H1 (cell line): ENCODE results near the gene MINDY1. TPM values are rescaled to one million over a fixed set of nuclear protein-coding genes. Genes with fewer than 3 reads are reported as not detected.

Experiments used
- CTCF ChIA-PET: fragments of 300-600 bp; sonication (Branson Sonifier 250); formaldehyde crosslinking; loops from one replicate; lab custom pipeline; 2021; ENCODE audit not compliant: partially characterized antibody; lab: Charles Lee
- POLR2A ChIA-PET: fragments of 300-600 bp; sonication (Branson Sonifier 250); formaldehyde crosslinking; loops from one replicate; lab custom pipeline; 2021; ENCODE audit warnings: inconsistent platforms; ENCODE audit not compliant: partially characterized antibody; lab: Charles Lee
- DNase-seq, 2 experiments: peaks; one replicate each; pipeline versions ENCODE4 v3.0.0 to v3.0.0-alpha.2; 2010 to 2022; ENCODE audit warnings: low spot score in 2 of 2, low read depth in 1 of 2, mixed read lengths in 1 of 2
- FAIRE-seq: peaks from 2 replicates; lab custom pipeline; 2011; peaks lifted over from hg19 to GRCh38; lab: Jason Lieb, UNC
- H2AFZ ChIP-seq: 2 replicates; pipeline ENCODE4 v1.8.1; 2012; ENCODE audit warnings: low read length, inconsistent platforms
- H2AK5ac ChIP-seq: 2 replicates; pipeline ENCODE4 v1.6.1; 2013; ENCODE audit warnings: low read depth, low read length
- H2BK120ac ChIP-seq: replicated peaks from 2 replicates; pipeline ENCODE3; 2013; ENCODE audit warnings: low read depth, low read length, inconsistent platforms
- H2BK12ac ChIP-seq: 2 replicates; pipeline ENCODE4 v1.6.1; 2013; ENCODE audit warnings: low read depth, low read length
- H2BK15ac ChIP-seq: 2 replicates; pipeline ENCODE4 v1.6.1; 2013; ENCODE audit warnings: low read length
- H2BK20ac ChIP-seq: 2 replicates; pipeline ENCODE4 v1.6.1; 2013; ENCODE audit warnings: low read length
- H2BK5ac ChIP-seq: 2 replicates; pipeline ENCODE4 v1.6.1; 2013; ENCODE audit warnings: low read depth, low read length
- H3K14ac ChIP-seq: 2 replicates; pipeline ENCODE4 v1.6.1; 2013; ENCODE audit warnings: inconsistent platforms; ENCODE audit not compliant: insufficient read length
- H3K18ac ChIP-seq: 2 replicates; pipeline ENCODE4 v1.6.1; 2013; ENCODE audit warnings: low read length; ENCODE audit errors: extremely low read depth
- H3K23ac ChIP-seq: 2 replicates; pipeline ENCODE4 v1.6.1; 2013; ENCODE audit warnings: inconsistent platforms; ENCODE audit not compliant: insufficient read length
- H3K23me2 ChIP-seq: 2 replicates; pipeline ENCODE4 v1.6.1; 2013; ENCODE audit warnings: low read depth, low read length
- H3K27ac ChIP-seq: 2 replicates; pipeline ENCODE4 v1.6.1; 2011; ENCODE audit warnings: low read depth, low read length, inconsistent platforms
- H3K27me3 ChIP-seq, 4 experiments: replicated peaks in 1 of 4; 1 replicate in 1 of 4; 2 replicates in 3 of 4; pipeline versions ENCODE4 v1.6.1 to v1.8.1; 2011 to 2013; ENCODE audit warnings: low read length in 3 of 4, mild to moderate bottlenecking in 3 of 4, inconsistent platforms in 2 of 4, mixed read lengths in 2 of 4, moderate library complexity in 1 of 4; ENCODE audit not compliant: control insufficient read depth in 3 of 4, insufficient read depth in 3 of 4; ENCODE audit errors: extremely low read depth in 1 of 4
- H3K36me3 ChIP-seq, 4 experiments: 2 replicates each; pipeline versions ENCODE4 v1.6.1 to v1.8.1; 2011 to 2013; ENCODE audit warnings: mild to moderate bottlenecking in 4 of 4, low read length in 3 of 4, moderate library complexity in 2 of 4, control low read depth in 1 of 4, inconsistent platforms in 1 of 4; ENCODE audit not compliant: insufficient read depth in 4 of 4, control insufficient read depth in 2 of 4
- H3K4ac ChIP-seq: replicated peaks from 2 replicates; pipeline ENCODE3; 2013; ENCODE audit warnings: low read length, low read depth, mixed read lengths, inconsistent platforms; ENCODE audit not compliant: insufficient read length
- H3K4me1 ChIP-seq, 4 experiments: replicated peaks in 1 of 4; 1 replicate in 1 of 4; 2 replicates in 3 of 4; pipeline versions ENCODE4 v1.6.1 to v1.8.1; 2011 to 2013; ENCODE audit warnings: low read length in 3 of 4, inconsistent platforms in 2 of 4, mixed read lengths in 1 of 4; ENCODE audit not compliant: insufficient read depth in 4 of 4, control insufficient read depth in 3 of 4
- H3K4me2 ChIP-seq, 2 experiments: 2 replicates each; pipeline versions ENCODE4 v1.6.1 to v1.8.1; 2011 to 2013; ENCODE audit warnings: low read depth in 2 of 2, low read length in 2 of 2, control low read depth in 1 of 2, inconsistent platforms in 1 of 2, mild to moderate bottlenecking in 1 of 2; ENCODE audit not compliant: insufficient read depth in 1 of 2
- H3K4me3 ChIP-seq, 4 experiments: fragments of 200-600, 300-600 bp in 1 of 4; sonication (generic), shearing (Covaris generic), sonication (Bioruptor Twin) in 1 of 4; 2 replicates each; pipeline versions ENCODE4 v1.5.1 to v1.8.1; 2011 to 2016; ENCODE audit warnings: low read length in 4 of 4, low read depth in 3 of 4, control low read depth in 2 of 4, inconsistent platforms in 2 of 4, mild to moderate bottlenecking in 2 of 4, mixed read lengths in 1 of 4, moderate library complexity in 1 of 4; ENCODE audit not compliant: insufficient read depth in 2 of 4; ENCODE audit errors: extremely low read depth in 1 of 4
- H3K56ac ChIP-seq: replicated peaks from 2 replicates; pipeline ENCODE3; 2013; ENCODE audit warnings: low read depth, mild to moderate bottlenecking, mixed read lengths, low read length, inconsistent platforms; ENCODE audit not compliant: insufficient read length
- H3K79me1 ChIP-seq: 2 replicates; pipeline ENCODE4 v1.6.1; 2013; ENCODE audit warnings: low read depth, low read length, control low read depth
- H3K79me2 ChIP-seq, 2 experiments: 2 replicates each; pipeline versions ENCODE4 v1.6.1 to v1.8.1; 2012 to 2013; ENCODE audit warnings: low read length in 2 of 2, mild to moderate bottlenecking in 2 of 2, inconsistent platforms in 1 of 2; ENCODE audit not compliant: insufficient read depth in 2 of 2, control insufficient read depth in 1 of 2
- H3K9ac ChIP-seq, 4 experiments: replicated peaks in 1 of 4; 1 replicate in 1 of 4; 2 replicates in 3 of 4; pipeline versions ENCODE4 v1.6.1 to v1.8.1; 2011 to 2013; ENCODE audit warnings: low read depth in 3 of 4, low read length in 3 of 4, control low read depth in 2 of 4, mild to moderate bottlenecking in 2 of 4, moderate library complexity in 2 of 4, inconsistent platforms in 1 of 4; ENCODE audit errors: extremely low read depth in 1 of 4
- H3K9me3 ChIP-seq, 2 experiments: 2 replicates each; pipeline versions ENCODE4 v1.6.1 to v1.8.1; 2012 to 2013; ENCODE audit warnings: mild to moderate bottlenecking in 2 of 2, moderate library complexity in 2 of 2, control low read depth in 1 of 2, inconsistent platforms in 1 of 2, low read depth in 1 of 2, low read length in 1 of 2, mixed read lengths in 1 of 2; ENCODE audit not compliant: insufficient read depth in 2 of 2
- H4K20me1 ChIP-seq, 2 experiments: replicated peaks in 1 of 2; 2 replicates each; pipeline versions ENCODE3 to v1.8.1; 2011 to 2013; ENCODE audit warnings: inconsistent platforms in 2 of 2, low read length in 2 of 2, mild to moderate bottlenecking in 1 of 2; ENCODE audit not compliant: insufficient read depth in 2 of 2, control insufficient read depth in 1 of 2
- H4K5ac ChIP-seq: 2 replicates; pipeline ENCODE4 v1.6.1; 2013; ENCODE audit warnings: low read length, low read depth, mixed read lengths, inconsistent platforms; ENCODE audit not compliant: insufficient read length
- H4K8ac ChIP-seq: 2 replicates; pipeline ENCODE4 v1.8.0; 2013; ENCODE audit warnings: mild to moderate bottlenecking, moderate library complexity, low read length, inconsistent platforms; ENCODE audit not compliant: insufficient read depth; ENCODE audit errors: extremely low read depth
- H4K91ac ChIP-seq: replicated peaks from 2 replicates; pipeline ENCODE3; 2013; ENCODE audit warnings: low read length, mixed read lengths, inconsistent platforms; ENCODE audit not compliant: insufficient read length
- HDAC6 ChIP-seq: IDR thresholded peaks from one replicate; pipeline ENCODE4 v1.7.1; 2012; ENCODE audit warnings: low read depth, mild to moderate bottlenecking, inconsistent platforms, low read length, moderate library complexity
- NANOG ChIP-seq: IDR thresholded peaks from 2 replicates; pipeline ENCODE4 v1.6.1; 2011; ENCODE audit warnings: low read length, low read depth, mild to moderate bottlenecking, inconsistent platforms; ENCODE audit not compliant: insufficient read depth, poor library complexity, severe bottlenecking
- RBBP5 ChIP-seq: IDR thresholded peaks from 2 replicates; pipeline ENCODE4 v1.7.1; 2012; ENCODE audit warnings: low read depth, mild to moderate bottlenecking, inconsistent platforms, low read length, moderate library complexity, borderline replicate concordance
- SIN3A ChIP-seq, 2 experiments: IDR thresholded peaks in 1 of 2; conservative IDR thresholded peaks in 1 of 2; 2 replicates each; pipeline ENCODE4 v1.6.1; 2011 to 2012; ENCODE audit warnings: low read length in 2 of 2, improper control_type of control experiment in 1 of 2, low read depth in 1 of 2, mild to moderate bottlenecking in 1 of 2
- SP1 ChIP-seq: IDR thresholded peaks from 2 replicates; pipeline ENCODE4 v1.6.1; 2011; ENCODE audit warnings: low read depth, low read length
- SP4 ChIP-seq: IDR thresholded peaks from 2 replicates; pipeline ENCODE4 v1.6.1; 2012; ENCODE audit warnings: low read length, inconsistent platforms
- SRF ChIP-seq: IDR thresholded peaks from 2 replicates; pipeline ENCODE4 v1.6.1; 2011; ENCODE audit warnings: mild to moderate bottlenecking, low read depth, low read length, moderate library complexity
- TAF7 ChIP-seq: optimal IDR thresholded peaks from 2 replicates; pipeline ENCODE3; 2011; ENCODE audit warnings: low read depth, mild to moderate bottlenecking, inconsistent platforms, low read length, moderate library complexity, borderline replicate concordance
- TEAD4 ChIP-seq: IDR thresholded peaks from 2 replicates; pipeline ENCODE4 v1.6.1; 2012; ENCODE audit warnings: low read depth, low read length, inconsistent platforms, mixed read lengths
- WGBS, 2 experiments: shearing (Covaris generic) in 1 of 2; methylation state at CpG; one replicate each; pipeline versions ENCODE4 v1.1.6 to v1.1.7; 2013 to 2015; ENCODE audit warnings: low lambda C conversion rate in 2 of 2, mixed read lengths in 2 of 2, inconsistent platforms in 1 of 2, low coverage in 1 of 2, missing lambda C conversion rate in 1 of 2; ENCODE audit not compliant: insufficient replicate concordance in 2 of 2, insufficient coverage in 1 of 2, insufficient read length in 1 of 2; ENCODE audit errors: extremely low coverage in 1 of 2, missing lambda C conversion rate in 1 of 2; 5-methylcytosine and 5-hydroxymethylcytosine counted together
- polyA plus RNA-seq, 7 experiments: library from polyadenylated mRNA; depleted of rRNA in 3 of 7; stranded (reverse) in 5 of 7; unstranded in 2 of 7; fragments of >200 nt in 5 of 7; fragments of 200-250 nt in 2 of 7; gene quantifications; 1 replicate in 5 of 7; 2 replicates in 1 of 7; 4 replicates in 1 of 7; pipeline versions ENCODE4 v1.2.1 to v1.2.3, GENCODE V29; 2011 to 2013; ENCODE audit warnings: missing spikeins in 2 of 7, mixed read lengths in 2 of 7
- total RNA-seq: library from RNA; stranded (reverse); fragmentation: NEBNext Ultra II Directional; extraction: Animal tissue kit (Norgen Biotek cat#: 25700); gene quantifications from 2 replicates; pipeline ENCODE4 v1.2.1, GENCODE V29; 2021
- TF ChIP-seq, protein P1 (sequence below): IDR thresholded peaks from 2 replicates; pipeline ENCODE4 v1.6.1; 2012; ENCODE audit warnings: low read length, inconsistent platforms

The MINDY1 gene
- total and polyA plus RNA-seq, 2 of the 8 experiments (the other 6 are each of a cell fraction or from before 2014, with no cell fraction given) = 10.3 to 11.4 TPM

DNA sequence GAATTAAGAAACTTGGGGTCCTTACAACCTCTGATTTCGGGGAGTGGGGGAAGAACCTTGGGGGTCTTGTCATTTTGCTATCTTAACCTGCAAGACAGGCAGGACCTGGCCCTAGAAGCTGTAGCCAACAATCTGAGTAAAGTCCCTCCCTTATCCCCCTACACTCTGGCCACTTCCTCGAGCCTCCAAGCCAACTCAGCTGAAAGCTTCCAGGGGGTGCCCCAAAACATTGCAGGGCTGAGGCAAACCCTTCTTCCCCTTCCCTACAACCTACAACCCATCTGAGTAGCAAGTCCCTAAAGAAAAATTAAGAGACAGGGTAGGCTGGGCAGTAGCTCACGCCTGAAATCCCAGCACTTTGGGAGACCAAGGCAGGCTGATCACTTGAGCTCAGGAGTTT, 37.1 kb downstream of the MINDY1 start:
- Histone ChIP-seq H3K36me3 (peaks cover 18 to 45% (median 39%) of the 10 kb centered on the region in 4 experiments), H3K27me3 (no peaks in the 10 kb centered on the region), H2BK15ac (no peak overlapping the region), H3K56ac (no peak overlapping the region), H3K9me3 (no peaks in the 10 kb centered on the region), H2BK120ac (no peak overlapping the region), H4K5ac (no peak overlapping the region), H3K27ac (no peak overlapping the region; the same call in 1 of the 2 replicates), H3K4me1 (peaks cover 14 to 34% (median 22%) of the 10 kb centered on the region in 4 experiments), H3K18ac (no peak overlapping the region), H3K4me3 (no peak overlapping the region), H3K79me2 (peaks cover 21 to 57% of the 10 kb centered on the region in 2 experiments), H2BK20ac (no peak overlapping the region)
- DNase-seq (no peak), FAIRE-seq (no peak)
- POLR2A ChIA-PET = interaction anchor here (0.8 to 10.5 kb wide), 6 partner anchors 6 to 156 kb away, joined by 4 to 133 read pairs (median 36); partner anchors contain the start of genes ANXA9, CERS2 and MINDY1
- CTCF ChIA-PET = interaction anchor here (0.6 to 4.3 kb wide), 8 partner anchors 11 to 500 kb away, joined by 3 to 34 read pairs (median 4); partner anchors contain the start of genes ANXA9 and MINDY1
- TF ChIP-seq HDAC6 (no peak), TEAD4 (no peak), SP4 (no peak), SP1 (no peak), TAF7 (no peak), SIN3A (conservative IDR thresholded peaks at IDR 0.05 in 1 of 2, IDR thresholded peaks at IDR 0.05 in 1 of 2; ENCODE audit: low read depth in 1 of 2, low read length in 2 of 2) (no peak), SRF (no peak), RBBP5 (no peak), NANOG (no peak)
- TF ChIP-seq, protein P1, sequence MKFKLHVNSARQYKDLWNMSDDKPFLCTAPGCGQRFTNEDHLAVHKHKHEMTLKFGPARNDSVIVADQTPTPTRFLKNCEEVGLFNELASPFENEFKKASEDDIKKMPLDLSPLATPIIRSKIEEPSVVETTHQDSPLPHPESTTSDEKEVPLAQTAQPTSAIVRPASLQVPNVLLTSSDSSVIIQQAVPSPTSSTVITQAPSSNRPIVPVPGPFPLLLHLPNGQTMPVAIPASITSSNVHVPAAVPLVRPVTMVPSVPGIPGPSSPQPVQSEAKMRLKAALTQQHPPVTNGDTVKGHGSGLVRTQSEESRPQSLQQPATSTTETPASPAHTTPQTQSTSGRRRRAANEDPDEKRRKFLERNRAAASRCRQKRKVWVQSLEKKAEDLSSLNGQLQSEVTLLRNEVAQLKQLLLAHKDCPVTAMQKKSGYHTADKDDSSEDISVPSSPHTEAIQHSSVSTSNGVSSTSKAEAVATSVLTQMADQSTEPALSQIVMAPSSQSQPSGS = no peak
- TF ChIP-seq, all 59 proteins: peak for 0
- 91% methylated on average over 3 of the region's 3 CpGs; no CpG with 5 or more reads in 1 of the 2 experiments for WGBS, 2 experiments
- H3K79me1 ChIP-seq = peaks cover 17% of the 10 kb centered on the region
- H4K8ac ChIP-seq = no peak overlapping the region
- no peak overlapping the region for H3K9ac ChIP-seq
- H2AFZ ChIP-seq = no peak overlapping the region
- no peak overlapping the region for H3K4me2 ChIP-seq
- H2BK5ac ChIP-seq = no peak overlapping the region
- H3K23ac ChIP-seq = no peak overlapping the region
- no peak overlapping the region for H2BK12ac ChIP-seq
- peaks cover 18 to 26% of the 10 kb centered on the region in 2 experiments for H4K20me1 ChIP-seq
- H3K4ac ChIP-seq = no peak overlapping the region
- H2AK5ac ChIP-seq = no peak overlapping the region
- H4K91ac ChIP-seq = no peak overlapping the region
- peaks cover 8% of the 10 kb centered on the region; the same call in 1 of the 2 replicates for H3K23me2 ChIP-seq
- H3K14ac ChIP-seq = no peak overlapping the region
